HEK293T (cell line): Measurements from ENCODE around the gene ABCC8.

Experiments used
- ELF4 ChIP-seq: fragments of 450-650 bp; IDR thresholded peaks from 2 replicates; pipeline ENCODE4 v1.6.1; 2017; ENCODE audit warnings: antibody characterized with exemption
- FOXA1 ChIP-seq: fragments of 450-650 bp; IDR thresholded peaks from 2 replicates; pipeline ENCODE4 v1.6.1; 2016; ENCODE audit warnings: mild to moderate bottlenecking
- FOXK2 ChIP-seq: fragments of 450-650 bp; IDR thresholded peaks from 2 replicates; pipeline ENCODE4 v1.6.1; 2016; ENCODE audit warnings: mild to moderate bottlenecking
- FOXM1 ChIP-seq: fragments of 450-650 bp; IDR thresholded peaks from 2 replicates; pipeline ENCODE4 v1.6.1; 2017; ENCODE audit warnings: mild to moderate bottlenecking, borderline replicate concordance
- HDGF ChIP-seq: fragments of 450-650 bp; IDR thresholded peaks from 2 replicates; pipeline ENCODE4 v1.6.1; 2017; ENCODE audit warnings: antibody characterized with exemption, borderline replicate concordance
- NFRKB ChIP-seq: fragments of 450-650 bp; IDR thresholded peaks from 2 replicates; pipeline ENCODE4 v1.6.1; 2016; ENCODE audit warnings: mild to moderate bottlenecking, moderate library complexity
- SP1 ChIP-seq: fragments of 450-650 bp; IDR thresholded peaks from 2 replicates; pipeline ENCODE4 v1.6.1; 2017
- SUZ12 ChIP-seq: fragments of 450-650 bp; IDR thresholded peaks from 2 replicates; pipeline ENCODE4 v1.6.1; 2016; ENCODE audit warnings: mild to moderate bottlenecking
- ZNF384 ChIP-seq: fragments of 450-650 bp; IDR thresholded peaks from 2 replicates; pipeline ENCODE4 v1.6.1; 2016
- TF ChIP-seq, protein P1 (sequence below): fragments of 450-650 bp; IDR thresholded peaks from 2 replicates; pipeline ENCODE4 v1.6.1; 2016

GRCh38 chr11:17508791-17509190, 32.1 kb upstream of the ABCC8 start:
- no peak for TF ChIP-seq SUZ12
- no peak for TF ChIP-seq FOXA1
- no peak for TF ChIP-seq HDGF
- TF ChIP-seq FOXK2: no peak
- no peak for TF ChIP-seq SP1
- no peak for TF ChIP-seq FOXM1
- TF ChIP-seq ZNF384: no peak
- TF ChIP-seq ELF4: no peak
- TF ChIP-seq, protein P1, sequence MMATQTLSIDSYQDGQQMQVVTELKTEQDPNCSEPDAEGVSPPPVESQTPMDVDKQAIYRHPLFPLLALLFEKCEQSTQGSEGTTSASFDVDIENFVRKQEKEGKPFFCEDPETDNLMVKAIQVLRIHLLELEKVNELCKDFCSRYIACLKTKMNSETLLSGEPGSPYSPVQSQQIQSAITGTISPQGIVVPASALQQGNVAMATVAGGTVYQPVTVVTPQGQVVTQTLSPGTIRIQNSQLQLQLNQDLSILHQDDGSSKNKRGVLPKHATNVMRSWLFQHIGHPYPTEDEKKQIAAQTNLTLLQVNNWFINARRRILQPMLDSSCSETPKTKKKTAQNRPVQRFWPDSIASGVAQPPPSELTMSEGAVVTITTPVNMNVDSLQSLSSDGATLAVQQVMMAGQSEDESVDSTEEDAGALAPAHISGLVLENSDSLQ: no peak
- TF ChIP-seq NFRKB: no peak
